SK-N-SH treated with all-trans-retinoic acid at 6 μM for 48 hours (cell line): ENCODE results near the gene FANCC.

Experiments used
- CREB5 ChIP-seq: fragments of 250-450 bp; sonication (Bioruptor Pico); IDR thresholded peaks from 2 replicates; pipeline ENCODE4 v1.5.1; 2020; ENCODE audit warnings: low read depth, mild to moderate bottlenecking, moderate library complexity
- GLIS3 ChIP-seq: fragments of 250-450 bp; sonication (Bioruptor Pico); IDR thresholded peaks from 2 replicates; pipeline ENCODE4 v1.5.0; 2020; ENCODE audit warnings: mild to moderate bottlenecking, moderate library complexity
- PPARA ChIP-seq: fragments of 250-450 bp; sonication (Bioruptor Pico); IDR thresholded peaks from 2 replicates; pipeline ENCODE4 v1.5.0; 2020; ENCODE audit warnings: mild to moderate bottlenecking, borderline replicate concordance
- RARB ChIP-seq: fragments of 250-450 bp; sonication (Bioruptor Pico); IDR thresholded peaks from 2 replicates; pipeline ENCODE4 v1.8.0; 2021; ENCODE audit warnings: mild to moderate bottlenecking, moderate library complexity
- TOX ChIP-seq: fragments of 250-450 bp; sonication (Bioruptor Pico); IDR thresholded peaks from 2 replicates; pipeline ENCODE4 v1.8.0; 2021; ENCODE audit warnings: mild to moderate bottlenecking, moderate library complexity, borderline replicate concordance
- ZC3H10 ChIP-seq: fragments of 250-450 bp; sonication (Bioruptor Pico); IDR thresholded peaks from 2 replicates; pipeline ENCODE4 v1.5.1; 2021; ENCODE audit warnings: mild to moderate bottlenecking, moderate library complexity
- ZFP3 ChIP-seq: fragments of 250-450 bp; sonication (Bioruptor Pico); IDR thresholded peaks from 2 replicates; pipeline ENCODE4 v1.5.0; 2020; ENCODE audit warnings: mild to moderate bottlenecking, moderate library complexity
- ZFP30 ChIP-seq: fragments of 450-650 bp; formaldehyde crosslinking; IDR thresholded peaks from 2 replicates; pipeline ENCODE4 v1.5.0; 2022; ENCODE audit warnings: mild to moderate bottlenecking, moderate library complexity
- ZNF70 ChIP-seq: fragments of 450-650 bp; formaldehyde crosslinking; IDR thresholded peaks from 2 replicates; pipeline ENCODE4 v1.5.0; 2020; ENCODE audit warnings: mild to moderate bottlenecking, moderate library complexity
- TF ChIP-seq, protein P1 (sequence below): fragments of 250-450 bp; sonication (Bioruptor Pico); IDR thresholded peaks from 2 replicates; pipeline ENCODE4 v1.8.0; 2020; ENCODE audit warnings: mild to moderate bottlenecking, moderate library complexity, borderline replicate concordance

- TF ChIP-seq ZC3H10 (no peak), ZFP3 (CRISPR knock-in tag) (no peak), RARB (no peak), CREB5 (CRISPR knock-in tag) (no peak), TOX (CRISPR knock-in tag) (no peak), GLIS3 (no peak), PPARA (CRISPR knock-in tag) (no peak), ZFP30 (CRISPR knock-in tag) (no peak), ZNF70 (no peak)
- TF ChIP-seq, protein P1, sequence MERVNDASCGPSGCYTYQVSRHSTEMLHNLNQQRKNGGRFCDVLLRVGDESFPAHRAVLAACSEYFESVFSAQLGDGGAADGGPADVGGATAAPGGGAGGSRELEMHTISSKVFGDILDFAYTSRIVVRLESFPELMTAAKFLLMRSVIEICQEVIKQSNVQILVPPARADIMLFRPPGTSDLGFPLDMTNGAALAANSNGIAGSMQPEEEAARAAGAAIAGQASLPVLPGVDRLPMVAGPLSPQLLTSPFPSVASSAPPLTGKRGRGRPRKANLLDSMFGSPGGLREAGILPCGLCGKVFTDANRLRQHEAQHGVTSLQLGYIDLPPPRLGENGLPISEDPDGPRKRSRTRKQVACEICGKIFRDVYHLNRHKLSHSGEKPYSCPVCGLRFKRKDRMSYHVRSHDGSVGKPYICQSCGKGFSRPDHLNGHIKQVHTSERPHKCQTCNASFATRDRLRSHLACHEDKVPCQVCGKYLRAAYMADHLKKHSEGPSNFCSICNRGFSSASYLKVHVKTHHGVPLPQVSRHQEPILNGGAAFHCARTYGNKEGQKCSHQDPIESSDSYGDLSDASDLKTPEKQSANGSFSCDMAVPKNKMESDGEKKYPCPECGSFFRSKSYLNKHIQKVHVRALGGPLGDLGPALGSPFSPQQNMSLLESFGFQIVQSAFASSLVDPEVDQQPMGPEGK (CRISPR knock-in tag): no peak
These were observed 23.9 kb upstream of the FANCC start for GRCh38 chr9:95341293-95341962.
